ENCODE data around the gene NAV2. TPM values are rescaled to one million over a fixed set of nuclear protein-coding genes. Genes with fewer than 3 reads are reported as not detected.
"Not testable (repeated sequence)": the region's sequence is repeated elsewhere in the genome, so short reads cannot be mapped to it uniquely, and the experiment has no call there.

The NAV2 gene
- total and polyA plus RNA-seq, 3 donors from 2014 or later: 3.4 to 6.0 (median 3.9) TPM

DNA sequence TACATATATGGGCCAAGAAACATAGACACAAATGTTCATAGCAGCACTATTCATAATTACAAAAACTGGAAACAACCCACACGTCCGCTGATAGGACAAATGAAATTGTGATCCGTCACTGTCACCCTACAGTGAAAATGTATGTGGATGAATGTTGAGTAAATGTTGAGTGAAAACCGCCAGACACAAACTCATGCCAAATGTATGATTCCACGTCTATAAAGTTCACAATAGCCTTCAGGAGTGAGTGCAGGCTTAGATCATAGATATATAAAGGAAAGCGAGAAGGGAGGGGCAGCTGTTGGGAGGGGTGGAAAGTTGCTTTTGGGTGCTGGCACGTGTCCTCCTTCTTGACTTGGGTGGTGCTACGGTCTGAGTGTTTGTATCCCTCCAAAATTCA lies 414.1 kb downstream of the NAV2 start:
- H3K36me3 ChIP-seq (ENCODE audit: low read depth, missing control alignments): no peaks in the 10 kb centered on the region
- no peak overlapping the region for H3K27ac ChIP-seq
- no peak overlapping the region for H3K4me3 ChIP-seq
- H3K9me3 ChIP-seq: no peaks in the 10 kb centered on the region
- no peaks in the 10 kb centered on the region for H3K27me3 ChIP-seq
- 93% methylated on average over 8 of the region's 8 CpGs for WGBS, 2 donors
- TF ChIP-seq POLR2A (IDR thresholded peaks at IDR 0.05): no peak
- TF ChIP-seq, protein P1, sequence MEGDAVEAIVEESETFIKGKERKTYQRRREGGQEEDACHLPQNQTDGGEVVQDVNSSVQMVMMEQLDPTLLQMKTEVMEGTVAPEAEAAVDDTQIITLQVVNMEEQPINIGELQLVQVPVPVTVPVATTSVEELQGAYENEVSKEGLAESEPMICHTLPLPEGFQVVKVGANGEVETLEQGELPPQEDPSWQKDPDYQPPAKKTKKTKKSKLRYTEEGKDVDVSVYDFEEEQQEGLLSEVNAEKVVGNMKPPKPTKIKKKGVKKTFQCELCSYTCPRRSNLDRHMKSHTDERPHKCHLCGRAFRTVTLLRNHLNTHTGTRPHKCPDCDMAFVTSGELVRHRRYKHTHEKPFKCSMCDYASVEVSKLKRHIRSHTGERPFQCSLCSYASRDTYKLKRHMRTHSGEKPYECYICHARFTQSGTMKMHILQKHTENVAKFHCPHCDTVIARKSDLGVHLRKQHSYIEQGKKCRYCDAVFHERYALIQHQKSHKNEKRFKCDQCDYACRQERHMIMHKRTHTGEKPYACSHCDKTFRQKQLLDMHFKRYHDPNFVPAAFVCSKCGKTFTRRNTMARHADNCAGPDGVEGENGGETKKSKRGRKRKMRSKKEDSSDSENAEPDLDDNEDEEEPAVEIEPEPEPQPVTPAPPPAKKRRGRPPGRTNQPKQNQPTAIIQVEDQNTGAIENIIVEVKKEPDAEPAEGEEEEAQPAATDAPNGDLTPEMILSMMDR (IDR thresholded peaks at IDR 0.05): no peak
- H3K4me1 ChIP-seq: peaks cover under 1% of the 10 kb centered on the region
- intact Hi-C loops (cut with DNase I; ENCODE audit: low total_unique reads): loop anchor here (10.0 kb wide), 1 partner anchor 228 kb away; no protein-coding TSS in a partner anchor
- no peak for DNase-seq

DNA sequence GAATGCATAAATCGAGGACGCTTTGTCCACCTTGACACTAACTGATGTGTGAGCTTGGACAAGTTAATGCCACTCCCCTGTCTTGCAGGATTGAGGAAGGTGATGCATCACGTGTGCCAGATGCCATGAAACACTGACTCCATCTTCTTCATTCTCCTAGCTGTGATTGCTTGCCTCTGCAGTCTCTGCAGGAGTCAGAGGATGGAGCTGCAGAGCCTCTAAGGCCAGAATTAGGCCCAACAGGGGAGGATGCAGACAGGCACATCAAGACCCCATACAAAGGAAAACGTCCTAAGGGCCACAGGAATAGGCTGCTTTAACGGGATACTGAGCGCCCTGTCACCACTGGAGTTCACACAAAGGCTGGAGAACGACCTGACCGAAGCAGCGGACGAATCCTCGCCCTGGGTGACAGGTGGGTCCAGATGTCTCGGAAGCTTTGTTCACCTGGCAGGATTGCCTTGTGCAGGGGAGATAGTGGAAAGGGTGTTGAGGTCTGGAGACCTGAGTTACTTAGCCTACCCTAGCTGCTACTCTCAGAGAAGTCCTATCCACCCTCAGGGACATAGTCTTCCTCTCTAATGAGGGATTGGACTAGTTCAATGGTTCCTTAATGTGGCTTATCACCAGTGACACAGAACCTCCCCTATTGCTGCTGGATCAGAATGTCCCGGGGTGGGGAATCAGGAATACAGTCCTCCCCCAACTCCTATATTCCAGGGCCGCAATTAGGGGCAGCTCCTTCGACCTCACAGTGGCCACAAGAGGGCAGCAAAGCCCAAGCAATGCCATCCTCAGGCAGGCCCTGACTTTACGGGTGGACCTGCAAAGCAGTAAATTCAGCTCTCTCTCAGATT lies 415.3 kb downstream of the NAV2 start:
- Histone ChIP-seq H3K4me1 (peaks cover 5% of the 10 kb centered on the region), H3K27ac (no peak overlapping the region), H3K9me3 (no peaks in the 10 kb centered on the region), H3K4me3 (no peak overlapping the region), H3K27me3 (no peaks in the 10 kb centered on the region), H3K36me3 (ENCODE audit: low read depth, missing control alignments) (no peaks in the 10 kb centered on the region)
- TF ChIP-seq POLR2A (IDR thresholded peaks at IDR 0.05): no peak
- TF ChIP-seq, protein P1 (IDR thresholded peaks at IDR 0.05): peak; percentile 74 to 77 (median 76)
- intact Hi-C loops (cut with DNase I; ENCODE audit: low total_unique reads): loop anchor here (10.0 kb wide), 1 partner anchor 227 kb away; no protein-coding TSS in a partner anchor
- 65 to 76% methylated on average over 16 of the region's 16 CpGs for WGBS, 2 donors
- DNase-seq: peak; percentile 84

DNA sequence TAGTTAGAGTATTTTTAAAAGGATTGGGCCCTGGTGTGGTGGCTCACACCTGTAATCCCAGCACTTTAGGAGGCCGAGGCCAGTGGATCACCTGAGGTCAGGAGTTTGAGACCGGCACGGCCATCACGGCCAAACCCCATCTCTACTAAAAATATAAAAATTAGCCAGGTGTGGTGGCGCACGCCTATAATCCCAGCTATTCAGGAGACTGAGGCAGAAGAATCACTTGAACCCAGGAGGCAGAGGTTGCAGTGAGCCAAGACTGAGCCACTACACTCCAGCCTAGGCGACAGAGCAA lies 415.8 kb downstream of the NAV2 start:
- H3K9me3 ChIP-seq: not testable (repeated sequence)

DNA sequence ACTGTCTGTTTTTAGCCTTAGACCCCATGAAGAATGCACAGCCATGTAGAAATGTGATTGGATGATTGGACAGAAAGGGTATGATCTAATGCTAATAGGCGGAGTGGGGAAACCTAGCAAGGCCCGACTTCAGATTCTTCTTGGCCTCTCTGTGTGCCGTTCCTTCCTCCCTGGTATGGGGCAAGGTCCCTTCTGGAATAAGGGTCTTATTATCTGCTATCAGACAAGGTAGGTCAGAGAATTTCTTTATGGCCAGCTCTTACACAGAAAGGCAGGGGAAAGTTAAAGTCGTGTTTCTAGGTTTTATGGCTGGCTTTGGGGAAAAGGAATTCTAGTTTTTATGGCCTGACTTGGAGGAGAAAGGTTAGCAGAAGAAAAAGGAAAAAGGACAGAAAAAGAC lies 417.0 kb downstream of the NAV2 start:
- no peak for DNase-seq
- 74 to 79% methylated on average over 4 of the region's 4 CpGs for WGBS, 2 donors
- peaks cover 5% of the 10 kb centered on the region for H3K4me1 ChIP-seq
- H3K27ac ChIP-seq: no peak overlapping the region
- no peaks in the 10 kb centered on the region for H3K36me3 ChIP-seq (ENCODE audit: low read depth, missing control alignments)
- TF ChIP-seq POLR2A (IDR thresholded peaks at IDR 0.05): no peak
- TF ChIP-seq, protein P1 (IDR thresholded peaks at IDR 0.05): no peak
- no peaks in the 10 kb centered on the region for H3K9me3 ChIP-seq
- no peak overlapping the region for H3K4me3 ChIP-seq
- intact Hi-C loops (cut with DNase I; ENCODE audit: low total_unique reads): loop anchor here (10.0 kb wide), 2 partner anchors 185 to 225 kb away; no protein-coding TSS in a partner anchor
- no peaks in the 10 kb centered on the region for H3K27me3 ChIP-seq

More for the DNA sequence above, 415.8 kb downstream of the NAV2 start:
- not testable (repeated sequence) for DNase-seq; H3K4me1 ChIP-seq; H3K36me3 ChIP-seq (ENCODE audit: low read depth, missing control alignments); H3K27me3 ChIP-seq; H3K27ac ChIP-seq; H3K4me3 ChIP-seq
- intact Hi-C loops (cut with DNase I; ENCODE audit: low total_unique reads): loop anchor here (10.0 kb wide), 1 partner anchor 226 kb away; no protein-coding TSS in a partner anchor
- WGBS, 2 donors: 90 to 91% methylated on average over 7 of the region's 7 CpGs

DNA sequence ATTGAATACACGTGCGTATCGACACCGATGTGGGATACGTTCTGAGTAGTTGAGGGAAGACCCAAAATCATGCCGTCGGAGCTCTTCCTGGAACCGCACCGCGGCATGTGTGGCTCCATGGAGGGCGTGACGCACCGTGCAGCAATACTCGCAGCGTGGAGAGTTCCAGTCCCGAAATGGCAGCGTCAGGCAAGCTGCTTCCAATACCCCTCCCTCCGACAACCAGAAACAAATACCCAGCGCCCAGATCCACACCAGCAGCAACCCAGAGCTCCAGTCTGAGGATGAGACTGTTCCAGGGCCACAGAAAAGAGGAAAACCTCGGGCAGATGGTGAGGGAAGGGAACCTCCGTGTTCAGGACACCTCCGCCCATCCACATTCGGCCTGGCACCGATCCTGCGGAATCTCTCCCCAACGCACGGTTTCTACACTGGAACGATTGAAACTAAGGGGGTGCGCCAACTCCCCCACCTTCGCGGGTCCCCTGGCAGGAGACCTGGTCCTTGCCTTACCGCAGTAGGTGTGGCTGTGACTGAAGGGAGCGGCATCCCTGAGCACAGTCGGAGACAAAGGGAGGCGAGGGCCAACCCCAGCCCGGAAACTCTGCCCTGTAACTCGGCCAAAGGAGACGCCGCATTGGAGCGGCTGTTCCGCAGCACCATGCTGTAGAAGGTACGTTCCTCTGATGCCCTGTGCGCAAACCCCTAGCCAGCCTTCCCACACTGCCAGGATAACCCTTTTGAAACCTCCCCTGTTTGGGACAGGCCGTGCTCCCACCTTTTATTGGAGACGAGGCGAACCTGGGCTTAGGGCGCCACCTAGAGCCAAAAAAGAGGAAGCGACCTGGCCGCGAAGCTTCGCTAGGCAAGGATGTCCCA lies 419.4 kb downstream of the NAV2 start:
- H3K36me3 ChIP-seq (ENCODE audit: low read depth, missing control alignments): no peaks in the 10 kb centered on the region
- no peak overlapping the region for H3K27ac ChIP-seq
- peak overlapping the region; percentile 47 to 59 for H3K4me3 ChIP-seq
- no peaks in the 10 kb centered on the region for H3K9me3 ChIP-seq
- TF ChIP-seq, protein P1 (IDR thresholded peaks at IDR 0.05): peak; percentile 54 to 87 (median 83)
- TF ChIP-seq POLR2A (IDR thresholded peaks at IDR 0.05): no peak
- peaks cover 5% of the 10 kb centered on the region for H3K4me1 ChIP-seq
- no peaks in the 10 kb centered on the region for H3K27me3 ChIP-seq
- intact Hi-C loops (cut with DNase I; ENCODE audit: low total_unique reads): loop anchor here (10.0 kb wide), 1 partner anchor 187 kb away; no protein-coding TSS in a partner anchor
- peak; percentile 78 for DNase-seq
- whole genome bisulfite sequencing, 2 donors: 11 to 25% methylated on average over 26 to 51 of the region's 51 CpGs

Measured in testis (tissue), 3 donors.